SK-N-SH (cell line): ENCODE measurements around the gene POU3F1. TPM values are rescaled to one million over a fixed set of nuclear protein-coding genes. Genes with fewer than 3 reads are reported as not detected.

Experiments
- CTCF ChIA-PET: fragments of 300-600, 350-600 bp; formaldehyde crosslinking; extraction: SDS; loops from one replicate; lab custom pipeline; 2021; lab: Yijun Ruan, JAX
- POLR2A ChIA-PET: fragments of 350-600 bp; sonication (Branson Sonifier 250); formaldehyde crosslinking; extraction: SDS; loops from one replicate; lab custom pipeline; 2020; ENCODE audit warnings: antibody characterized with exemption, inconsistent platforms; lab: Yijun Ruan, JAX
- DNase-seq: peaks from one replicate; pipeline ENCODE4 v3.0.0; 2012
- H2AFZ ChIP-seq: fragments of 200-600 bp; sonication (generic); 2 replicates; pipeline ENCODE4 v1.8.1; 2016; ENCODE audit warnings: antibody characterized with exemption, mild to moderate bottlenecking, low read depth
- H3F3A ChIP-seq: fragments of 200-600 bp; sonication (generic); replicated peaks from 2 replicates; pipeline ENCODE3; 2016; ENCODE audit warnings: antibody characterized with exemption, mild to moderate bottlenecking; ENCODE audit not compliant: insufficient read depth
- H3K27ac ChIP-seq, 2 experiments: fragments of 200-500 bp in 1 of 2; fragments of 200-600 bp in 1 of 2; sonication (Bioruptor generic) in 1 of 2; sonication (generic), shearing (Covaris generic) in 1 of 2; 2 replicates each; pipeline versions ENCODE4 v1.5.1 to v1.6.1; 2014 to 2016; ENCODE audit warnings: low read depth in 2 of 2, inconsistent platforms in 1 of 2, low read length in 1 of 2, mild to moderate bottlenecking in 1 of 2, mixed read lengths in 1 of 2
- H3K27me3 ChIP-seq: fragments of 200-600 bp; sonication (generic), shearing (Covaris generic); 2 replicates; pipeline ENCODE4 v1.6.1; 2016; ENCODE audit warnings: mixed run types; ENCODE audit not compliant: insufficient read depth
- H3K36me3 ChIP-seq, 2 experiments: fragments of 200-500 bp in 1 of 2; fragments of 200-600 bp in 1 of 2; sonication (Bioruptor generic) in 1 of 2; sonication (generic) in 1 of 2; replicated peaks in 1 of 2; 2 replicates each; pipeline versions ENCODE3 to v1.5.1; 2014 to 2016; ENCODE audit warnings: low read length in 1 of 2, mild to moderate bottlenecking in 1 of 2; ENCODE audit not compliant: insufficient read depth in 2 of 2, control insufficient read depth in 1 of 2
- H3K4me1 ChIP-seq, 2 experiments: fragments of 200-500 bp in 1 of 2; fragments of 200-600 bp in 1 of 2; sonication (Bioruptor generic) in 1 of 2; sonication (generic), shearing (Covaris generic) in 1 of 2; 2 replicates each; pipeline versions ENCODE4 v1.5.1 to v1.6.1; 2014 to 2016; ENCODE audit warnings: low read depth in 1 of 2, low read length in 1 of 2, mixed run types in 1 of 2; ENCODE audit not compliant: insufficient read depth in 2 of 2, control insufficient read depth in 1 of 2
- H3K4me2 ChIP-seq: fragments of 200-600 bp; sonication (generic), shearing (Covaris generic); 2 replicates; pipeline ENCODE4 v1.6.1; 2017; ENCODE audit warnings: mixed run types
- H3K4me3 ChIP-seq, 2 experiments: fragments of 200-500 bp in 1 of 2; fragments of 200-600 bp in 1 of 2; sonication (Bioruptor generic) in 1 of 2; sonication (generic), shearing (Covaris generic) in 1 of 2; 2 replicates each; pipeline versions ENCODE4 v1.5.1 to v1.8.1; 2014 to 2016; ENCODE audit warnings: low read depth in 2 of 2, inconsistent platforms in 1 of 2, low read length in 1 of 2, mild to moderate bottlenecking in 1 of 2, mixed read lengths in 1 of 2, moderate library complexity in 1 of 2
- H3K79me2 ChIP-seq: fragments of 200-600 bp; sonication (generic); 2 replicates; pipeline ENCODE4 v1.8.1; 2017; ENCODE audit warnings: mild to moderate bottlenecking; ENCODE audit not compliant: insufficient read depth
- H3K9ac ChIP-seq: fragments of 200-600 bp; sonication (generic); 2 replicates; pipeline ENCODE4 v1.6.1; 2017; ENCODE audit warnings: mixed run types
- H3K9me2 ChIP-seq: fragments of 200-600 bp; sonication (generic); 2 replicates; pipeline ENCODE4 v1.6.1; 2017; ENCODE audit warnings: mixed run types
- H3K9me3 ChIP-seq: fragments of 200-600 bp; sonication (generic); 2 replicates; pipeline ENCODE4 v1.6.1; 2017; ENCODE audit warnings: mixed run types, mild to moderate bottlenecking, moderate library complexity
- H4K20me1 ChIP-seq: fragments of 200-600 bp; sonication (generic); 2 replicates; pipeline ENCODE4 v1.6.1; 2017; ENCODE audit warnings: mild to moderate bottlenecking, mixed run types; ENCODE audit not compliant: insufficient read depth
- CHD2 ChIP-seq: fragments of 150-350 bp; IDR thresholded peaks from 2 replicates; pipeline ENCODE4 v1.6.1; 2018; ENCODE audit warnings: low read length; ENCODE audit not compliant: partially characterized antibody
- EZH2phosphoT487 ChIP-seq: fragments of 200-600 bp; sonication (generic); IDR thresholded peaks from 2 replicates; pipeline ENCODE4 v1.6.1; 2017; ENCODE audit warnings: low read depth, mixed run types, mild to moderate bottlenecking, antibody characterized with exemption, moderate library complexity, borderline replicate concordance
- FOSL2 ChIP-seq: IDR thresholded peaks from 2 replicates; pipeline ENCODE4 v1.4.0; 2012; ENCODE audit warnings: low read depth, mild to moderate bottlenecking, moderate library complexity, borderline replicate concordance
- IRF3 ChIP-seq: fragments of 150-350 bp; IDR thresholded peaks from 2 replicates; pipeline ENCODE4 v1.6.1; 2016; ENCODE audit warnings: mild to moderate bottlenecking, low read depth, low read length
- JUND ChIP-seq: IDR thresholded peaks from 2 replicates; pipeline ENCODE4 v1.4.0; 2012
- MXI1 ChIP-seq: IDR thresholded peaks from 2 replicates; pipeline ENCODE4 v1.6.1; 2012; ENCODE audit warnings: mild to moderate bottlenecking, low read depth, low read length, improper control_type of control experiment
- NRF1 ChIP-seq: IDR thresholded peaks from 2 replicates; pipeline ENCODE4 v1.6.1; 2012; ENCODE audit warnings: low read depth, mild to moderate bottlenecking, low read length
- RXRA ChIP-seq: IDR thresholded peaks from 2 replicates; pipeline ENCODE4 v1.4.0; 2012; ENCODE audit warnings: low read depth, mild to moderate bottlenecking, borderline replicate concordance
- SIN3A ChIP-seq: IDR thresholded peaks from 2 replicates; pipeline ENCODE4 v1.6.1; 2012; ENCODE audit warnings: low read depth, mild to moderate bottlenecking, low read length, moderate library complexity, borderline replicate concordance
- SMC3 ChIP-seq: IDR thresholded peaks from 2 replicates; pipeline ENCODE4 v1.6.1; 2012; ENCODE audit warnings: low read depth, low read length, improper control_type of control experiment
- TEAD4 ChIP-seq: IDR thresholded peaks from 2 replicates; pipeline ENCODE4 v1.4.0; 2012; ENCODE audit warnings: mild to moderate bottlenecking, borderline replicate concordance; ENCODE audit not compliant: insufficient read depth
- USF2 ChIP-seq: fragments of 150-350 bp; IDR thresholded peaks from 2 replicates; pipeline ENCODE4 v1.6.1; 2017; ENCODE audit warnings: antibody characterized with exemption, low read length, low read depth, borderline replicate concordance
- ZBTB33 ChIP-seq: IDR thresholded peaks from 2 replicates; pipeline ENCODE4 v1.4.0; 2012; ENCODE audit warnings: low read depth, borderline replicate concordance
- WGBS: methylation state at CpG from one replicate; pipeline ENCODE4 v1.1.6; 2017; ENCODE audit warnings: low lambda C conversion rate; 5-methylcytosine and 5-hydroxymethylcytosine counted together
- polyA plus RNA-seq, 3 experiments: library from polyadenylated mRNA; depleted of rRNA; stranded (reverse); fragments of >200 nt; gene quantifications; 2 replicates each; pipeline ENCODE4 v1.2.3, GENCODE V29; 2012
- TF ChIP-seq, protein P1 (sequence below): IDR thresholded peaks from 2 replicates; pipeline ENCODE4 v1.6.1; 2012; ENCODE audit warnings: mild to moderate bottlenecking, low read depth, low read length, moderate library complexity
- TF ChIP-seq, protein P2 (sequence below): IDR thresholded peaks from 2 replicates; pipeline ENCODE4 v1.4.0; 2012; ENCODE audit warnings: low read depth, borderline replicate concordance

Gene POU3F1
- polyA plus RNA-seq, 1 of the 3 experiments (the other 2 are of a cell fraction): not detected

GRCh38 chr1:38061883-38062328 lies 15.3 kb upstream of the POU3F1 start:
- Histone ChIP-seq H3K27ac (no peak overlapping the region), H3K9me3 (no peaks in the 10 kb centered on the region), H3K4me1 (peaks cover 0 to 11% of the 10 kb centered on the region in 2 experiments; a peak in 2 of 4 replicates), H3K4me3 (no peak overlapping the region), H3K79me2 (no peaks in the 10 kb centered on the region), H3K27me3 (peaks cover 18% of the 10 kb centered on the region; the same call in 1 of the 2 replicates), H3K4me2 (no peak overlapping the region), H3K9ac (no peak overlapping the region), H3F3A (no peaks in the 10 kb centered on the region), H2AFZ (no peak overlapping the region), H3K9me2 (no peaks in the 10 kb centered on the region), H3K36me3 (no peaks in the 10 kb centered on the region), H4K20me1 (no peaks in the 10 kb centered on the region)
- no peak for DNase-seq
- WGBS: 59% methylated on average over 7 of the region's 7 CpGs
- TF ChIP-seq TEAD4: no peak
- TF ChIP-seq MXI1: no peak
- no peak for TF ChIP-seq IRF3
- TF ChIP-seq CHD2: no peak
- TF ChIP-seq EZH2phosphoT487: no peak
- TF ChIP-seq USF2: no peak
- TF ChIP-seq FOSL2: no peak
- TF ChIP-seq, protein P1, sequence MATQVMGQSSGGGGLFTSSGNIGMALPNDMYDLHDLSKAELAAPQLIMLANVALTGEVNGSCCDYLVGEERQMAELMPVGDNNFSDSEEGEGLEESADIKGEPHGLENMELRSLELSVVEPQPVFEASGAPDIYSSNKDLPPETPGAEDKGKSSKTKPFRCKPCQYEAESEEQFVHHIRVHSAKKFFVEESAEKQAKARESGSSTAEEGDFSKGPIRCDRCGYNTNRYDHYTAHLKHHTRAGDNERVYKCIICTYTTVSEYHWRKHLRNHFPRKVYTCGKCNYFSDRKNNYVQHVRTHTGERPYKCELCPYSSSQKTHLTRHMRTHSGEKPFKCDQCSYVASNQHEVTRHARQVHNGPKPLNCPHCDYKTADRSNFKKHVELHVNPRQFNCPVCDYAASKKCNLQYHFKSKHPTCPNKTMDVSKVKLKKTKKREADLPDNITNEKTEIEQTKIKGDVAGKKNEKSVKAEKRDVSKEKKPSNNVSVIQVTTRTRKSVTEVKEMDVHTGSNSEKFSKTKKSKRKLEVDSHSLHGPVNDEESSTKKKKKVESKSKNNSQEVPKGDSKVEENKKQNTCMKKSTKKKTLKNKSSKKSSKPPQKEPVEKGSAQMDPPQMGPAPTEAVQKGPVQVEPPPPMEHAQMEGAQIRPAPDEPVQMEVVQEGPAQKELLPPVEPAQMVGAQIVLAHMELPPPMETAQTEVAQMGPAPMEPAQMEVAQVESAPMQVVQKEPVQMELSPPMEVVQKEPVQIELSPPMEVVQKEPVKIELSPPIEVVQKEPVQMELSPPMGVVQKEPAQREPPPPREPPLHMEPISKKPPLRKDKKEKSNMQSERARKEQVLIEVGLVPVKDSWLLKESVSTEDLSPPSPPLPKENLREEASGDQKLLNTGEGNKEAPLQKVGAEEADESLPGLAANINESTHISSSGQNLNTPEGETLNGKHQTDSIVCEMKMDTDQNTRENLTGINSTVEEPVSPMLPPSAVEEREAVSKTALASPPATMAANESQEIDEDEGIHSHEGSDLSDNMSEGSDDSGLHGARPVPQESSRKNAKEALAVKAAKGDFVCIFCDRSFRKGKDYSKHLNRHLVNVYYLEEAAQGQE: no peak
- ChIA-PET POLR2A (no interaction called here), CTCF (interaction anchor here (1.2 to 7.2 kb wide), 3 partner anchors 9 to 27 kb away, joined by 3 to 36 read pairs (median 5); partner anchors contain the start of gene POU3F1)

DNA sequence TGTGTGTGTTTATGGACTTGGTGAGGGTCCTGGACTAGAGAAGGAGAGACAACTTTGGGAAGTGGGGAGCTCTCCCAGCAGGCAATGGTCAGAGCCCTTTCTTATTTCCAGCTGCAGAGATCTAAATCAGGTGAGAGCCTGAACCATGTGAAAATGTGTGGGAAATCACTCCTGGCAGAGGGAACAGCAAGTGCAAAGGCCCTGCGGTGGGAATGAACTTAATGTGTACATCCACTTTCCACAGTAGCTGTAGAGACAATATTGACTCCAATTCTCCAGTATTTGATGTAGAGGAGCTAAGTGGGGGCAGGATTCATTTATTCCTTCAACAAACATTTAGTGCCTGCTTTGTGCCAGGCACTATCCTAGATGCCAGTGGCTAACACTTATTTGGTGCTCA lies 14.7 kb upstream of the POU3F1 start:
- DNase-seq: no peak
- no peak overlapping the region for H3K27ac ChIP-seq
- H3F3A ChIP-seq: no peaks in the 10 kb centered on the region
- H3K9ac ChIP-seq: no peak overlapping the region
- no peak overlapping the region for H3K4me2 ChIP-seq
- H3K9me2 ChIP-seq: no peaks in the 10 kb centered on the region
- ChIA-PET POLR2A (no interaction called here), CTCF (interaction anchor here (7.2 kb wide), 1 partner anchor 10 kb away, joined by 36 read pairs; no protein-coding TSS in a partner anchor)
- no CpG with 5 or more reads among the region's 1 CpG for WGBS
- H3K36me3 ChIP-seq: no peaks in the 10 kb centered on the region
- peaks cover 17% of the 10 kb centered on the region; the same call in 1 of the 2 replicates for H3K27me3 ChIP-seq
- no peak overlapping the region for H3K4me3 ChIP-seq
- no peaks in the 10 kb centered on the region for H3K9me3 ChIP-seq
- H3K4me1 ChIP-seq: peaks cover 0 to 11% of the 10 kb centered on the region in 2 experiments; a peak in 2 of 4 replicates
- no peaks in the 10 kb centered on the region for H4K20me1 ChIP-seq
- no peaks in the 10 kb centered on the region for H3K79me2 ChIP-seq
- H2AFZ ChIP-seq: no peak overlapping the region
- TF ChIP-seq SIN3A (no peak), ZBTB33 (no peak), SMC3 (no peak), NRF1 (no peak), RXRA (no peak), JUND (no peak), IRF3 (no peak)
- TF ChIP-seq, protein P2, sequence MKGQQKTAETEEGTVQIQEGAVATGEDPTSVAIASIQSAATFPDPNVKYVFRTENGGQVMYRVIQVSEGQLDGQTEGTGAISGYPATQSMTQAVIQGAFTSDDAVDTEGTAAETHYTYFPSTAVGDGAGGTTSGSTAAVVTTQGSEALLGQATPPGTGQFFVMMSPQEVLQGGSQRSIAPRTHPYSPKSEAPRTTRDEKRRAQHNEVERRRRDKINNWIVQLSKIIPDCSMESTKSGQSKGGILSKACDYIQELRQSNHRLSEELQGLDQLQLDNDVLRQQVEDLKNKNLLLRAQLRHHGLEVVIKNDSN: no peak
